ENCODE results near the gene ZNF831.
A peak's percentile ranks its signal among the peaks of the same experiment; 100 is the strongest.

ZNF831 gene

DNA sequence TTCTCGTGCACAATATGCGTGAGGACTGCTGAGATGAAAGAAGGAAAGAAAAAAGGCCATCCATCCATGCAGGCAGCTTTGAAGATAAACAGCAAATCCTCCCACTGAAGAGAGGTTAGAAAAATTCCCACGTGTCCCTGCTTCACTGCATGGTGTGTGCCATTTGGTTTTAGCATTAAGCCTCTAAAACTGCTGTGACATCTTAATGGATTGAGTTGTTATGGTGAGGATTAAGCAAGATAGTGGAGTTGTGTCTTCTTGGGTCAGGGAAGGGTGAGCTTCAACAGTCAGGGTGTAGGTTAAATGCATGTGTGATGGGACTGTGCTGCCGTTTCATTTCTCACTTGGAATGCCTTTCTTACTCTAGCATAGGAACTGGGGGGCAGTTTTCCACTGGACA lies 50.5 kb downstream of the ZNF831 start:
- DNase-seq (ENCODE audit: low read depth in 2 of 2): no peak

DNA sequence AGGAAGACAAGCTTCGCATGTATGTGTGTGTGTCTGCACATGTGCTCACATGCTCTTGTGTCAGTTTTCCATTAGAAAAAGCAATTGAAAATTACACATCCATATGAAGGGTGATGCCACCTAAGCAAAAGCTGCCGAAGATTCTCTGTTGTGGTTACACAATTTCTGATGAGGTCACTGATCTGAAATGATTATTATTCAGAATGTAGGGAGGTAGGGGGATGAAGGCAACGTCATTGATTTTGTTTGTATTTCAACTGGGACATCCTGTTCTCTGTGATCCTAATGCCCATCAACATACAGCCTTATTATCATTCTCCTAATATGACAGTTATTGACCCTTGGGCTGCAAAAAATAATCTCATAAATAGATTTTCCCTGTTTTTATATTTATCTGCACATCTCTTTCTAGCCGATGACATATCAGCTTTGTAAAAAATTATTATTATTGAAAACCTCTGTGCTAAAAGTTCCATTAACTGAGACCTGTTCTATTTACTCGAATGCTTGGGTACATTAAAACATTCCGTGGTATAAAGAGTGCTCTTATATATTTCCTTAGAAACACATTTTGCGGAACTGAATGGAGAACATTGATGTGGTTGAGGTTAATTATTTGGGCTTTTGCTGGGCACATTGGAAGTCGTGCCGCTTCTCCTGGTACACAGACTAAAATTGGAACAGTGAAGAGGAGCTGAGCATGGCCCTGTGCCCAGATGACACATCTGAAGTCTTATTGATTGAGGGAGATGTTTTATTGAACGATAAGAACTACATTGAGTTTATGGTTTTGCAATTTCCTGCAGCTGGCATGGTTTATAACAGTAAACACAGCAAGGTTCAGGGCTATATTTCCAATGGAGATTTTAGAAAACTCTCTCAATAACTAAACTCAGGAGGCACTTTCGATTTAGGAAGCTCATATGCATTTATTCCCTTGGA lies 51.3 kb downstream of the ZNF831 start:
- no peak for DNase-seq (ENCODE audit: low read depth in 2 of 2)

DNA sequence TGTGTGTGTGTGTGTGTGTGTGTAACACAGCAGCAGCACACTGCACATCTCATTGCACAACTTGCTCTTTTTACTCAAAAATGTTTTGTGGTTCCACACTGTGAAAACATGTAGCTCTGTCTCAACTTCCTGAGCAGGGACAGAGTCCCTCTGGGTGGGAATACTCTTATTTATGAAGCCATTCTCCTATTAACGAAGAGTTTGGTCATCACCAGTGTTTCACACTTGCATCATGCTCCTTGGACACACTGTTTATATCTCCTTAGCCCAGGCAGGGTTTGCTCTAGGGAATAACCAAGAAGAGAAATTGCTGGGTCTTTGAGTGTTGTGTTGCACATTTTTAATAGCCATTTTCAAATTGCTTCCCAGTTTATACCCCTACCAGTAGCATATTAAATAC lies 53.6 kb downstream of the ZNF831 start:
- DNase-seq (ENCODE audit: low read depth in 2 of 2): no peak

DNA sequence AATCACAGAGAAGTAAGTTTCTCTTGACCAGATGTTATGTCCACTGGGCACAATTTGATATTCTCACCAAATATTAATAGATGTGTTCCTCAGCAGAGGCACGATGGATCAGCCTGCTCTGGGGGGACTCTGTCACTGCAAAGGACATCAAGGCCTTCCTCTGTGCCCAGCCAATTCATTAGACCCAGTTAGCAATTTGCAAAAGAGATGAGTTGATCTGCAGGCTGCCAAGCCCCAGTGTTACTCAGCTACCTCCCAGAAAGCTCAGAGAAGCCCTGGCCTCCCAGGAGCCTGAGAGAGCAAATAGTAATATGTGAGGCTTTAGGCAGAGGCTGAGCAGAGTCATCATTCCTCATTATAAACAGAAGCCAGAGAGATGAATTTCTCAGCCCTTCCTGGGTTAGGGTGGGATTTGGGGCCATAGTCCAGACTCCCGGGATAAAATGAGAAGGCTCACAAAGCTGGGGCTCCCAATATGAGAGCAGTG lies 54.2 kb downstream of the ZNF831 start:
- DNase-seq (ENCODE audit: low read depth in 2 of 2): no peak

DNA sequence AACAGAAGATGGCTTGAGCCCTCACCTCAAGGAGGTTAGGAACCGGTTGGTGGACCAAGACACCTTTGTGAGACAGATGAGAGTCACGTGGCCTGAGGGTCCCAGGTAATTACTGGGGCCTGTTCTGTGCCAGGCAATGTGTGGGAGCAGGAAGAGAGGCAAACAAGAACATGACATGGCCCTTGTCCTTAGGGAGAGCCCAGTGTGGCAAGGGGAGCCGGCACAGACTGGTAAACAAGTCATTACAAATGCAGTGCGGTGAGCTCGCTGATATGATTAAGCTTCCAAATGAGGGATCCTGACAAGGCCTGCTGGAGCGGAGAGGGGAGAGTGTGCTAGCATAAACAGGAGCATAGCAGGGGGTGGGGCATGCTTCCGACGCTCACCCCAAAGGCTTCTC lies 55.6 kb downstream of the ZNF831 start:
- no peak for DNase-seq (ENCODE audit: low read depth in 2 of 2)

DNA sequence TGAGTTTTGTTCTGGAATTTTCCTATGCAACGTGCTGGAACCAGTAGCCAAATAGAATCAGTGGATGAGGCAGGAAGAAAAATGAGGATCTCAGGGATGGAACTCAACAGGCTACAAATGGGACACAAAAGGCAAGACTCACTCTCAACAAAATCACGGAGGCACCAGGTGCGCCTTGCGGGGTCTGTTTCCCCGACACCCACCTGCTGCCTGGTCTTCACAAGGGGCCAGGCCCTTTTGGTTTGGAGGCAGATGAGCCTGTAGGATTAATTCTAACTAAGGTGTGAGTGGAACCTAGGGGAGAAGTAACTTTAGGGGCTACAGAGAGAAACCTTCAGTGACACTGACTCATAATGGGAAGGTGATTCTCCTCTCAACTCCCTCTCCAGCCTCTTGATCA lies 56.5 kb downstream of the ZNF831 start:
- no peak for DNase-seq (ENCODE audit: low read depth in 2 of 2)

DNA sequence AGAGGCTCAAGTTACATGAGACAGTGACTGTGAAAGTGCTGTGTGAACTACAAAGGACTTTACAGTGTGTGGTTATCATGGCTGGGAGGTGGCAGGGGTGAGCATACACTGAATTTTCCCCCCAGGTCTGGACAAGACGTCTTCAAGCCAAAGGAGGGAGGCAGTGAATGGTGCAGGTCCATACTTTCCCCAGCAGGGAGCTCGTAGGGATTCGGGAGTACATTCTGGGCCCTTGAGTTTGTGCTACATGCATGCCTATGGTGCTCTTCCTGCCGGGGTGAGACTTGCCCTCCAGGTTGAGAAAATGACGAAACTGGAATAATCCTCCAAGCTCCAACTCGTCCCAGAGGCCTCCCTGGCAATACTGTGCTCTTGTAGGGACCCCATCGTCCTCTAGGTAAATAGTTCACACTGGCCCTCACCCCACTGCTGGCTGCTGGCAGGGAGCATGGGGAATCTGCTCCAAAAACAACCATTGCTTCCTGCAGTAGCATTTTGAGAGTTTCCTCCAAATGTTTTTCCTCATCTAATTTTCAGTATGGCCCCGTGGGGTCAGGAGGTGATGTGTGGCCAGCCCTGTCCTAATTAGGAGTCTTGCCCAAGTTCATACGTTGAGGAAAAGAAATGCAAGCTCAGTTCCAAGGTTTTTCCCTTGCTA lies 57.6 kb downstream of the ZNF831 start:
- DNase-seq (ENCODE audit: low read depth in 2 of 2): no peak

DNA sequence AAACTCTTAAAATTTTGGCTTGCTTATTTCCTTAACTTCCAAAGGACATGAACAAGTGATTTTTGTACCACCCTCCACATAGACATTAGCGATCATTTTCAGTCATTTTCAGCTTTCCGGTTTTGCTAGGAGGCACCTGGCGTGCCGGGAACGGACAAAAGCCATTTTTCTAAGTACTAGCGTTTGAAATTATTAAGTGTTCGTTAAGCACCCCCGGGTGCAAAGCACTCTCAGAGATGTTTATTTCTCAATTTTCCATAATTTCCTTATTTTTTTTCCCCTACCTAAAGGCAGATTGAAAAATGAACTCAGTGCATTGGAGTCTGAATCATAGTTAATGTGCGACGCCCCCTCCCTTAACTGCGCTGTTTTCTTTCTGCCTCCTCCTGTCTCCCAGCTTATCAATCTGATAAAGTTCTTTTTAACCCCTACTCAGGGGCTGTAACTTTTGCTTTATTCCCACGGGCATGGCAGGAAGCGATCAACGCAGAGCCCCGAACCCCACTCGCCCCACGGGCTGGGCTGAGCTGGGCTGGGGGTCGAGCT lies 58.2 kb downstream of the ZNF831 start:
- no peak for DNase-seq (ENCODE audit: low read depth in 2 of 2)

DNA sequence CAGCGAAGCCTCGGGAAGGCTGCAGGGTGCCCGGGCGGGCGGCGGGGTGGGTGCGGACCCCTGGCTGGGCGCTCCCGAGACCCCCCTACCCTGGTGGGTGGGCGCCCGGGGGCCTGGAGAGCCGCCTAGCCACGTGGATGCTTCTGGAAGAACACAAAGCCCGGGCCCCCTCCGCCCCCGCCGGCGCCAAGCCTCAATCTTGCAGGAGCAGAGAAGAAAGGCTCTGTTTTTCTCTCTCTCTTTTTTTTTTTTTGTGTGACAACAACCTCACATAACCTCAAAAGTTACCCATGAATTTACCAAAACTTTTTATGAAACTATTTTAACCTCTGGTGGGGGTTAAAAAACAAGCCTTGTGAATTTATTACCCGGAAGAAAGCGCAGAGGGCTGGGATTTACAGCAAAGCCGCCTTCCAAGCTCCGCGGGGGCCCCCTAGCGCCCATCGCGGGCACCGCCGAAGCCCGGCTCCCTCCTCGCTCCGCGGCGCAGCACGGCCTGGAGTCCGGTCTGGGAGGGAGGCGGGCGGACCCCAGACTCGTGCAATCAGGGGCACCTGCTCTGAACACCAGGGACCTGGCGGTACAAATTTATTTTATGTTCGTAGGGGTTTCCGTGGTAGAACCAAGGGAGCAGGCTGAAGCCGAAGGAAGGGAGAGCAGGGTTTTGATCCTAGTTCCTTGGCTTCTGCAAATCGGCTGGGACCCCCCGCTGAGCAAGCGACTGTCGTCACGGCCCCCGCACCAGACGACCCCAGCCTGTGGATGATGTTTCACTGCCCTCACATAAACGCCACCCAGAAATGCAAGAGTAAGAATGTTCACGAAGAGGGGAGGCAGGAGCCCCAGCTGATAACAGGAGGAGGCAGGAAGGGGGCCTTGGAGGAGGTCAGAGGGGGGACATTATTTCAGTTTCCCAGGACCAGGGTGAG lies 58.9 kb downstream of the ZNF831 start:
- peak; percentile 63 for DNase-seq (ENCODE audit: low read depth in 2 of 2)

DNA sequence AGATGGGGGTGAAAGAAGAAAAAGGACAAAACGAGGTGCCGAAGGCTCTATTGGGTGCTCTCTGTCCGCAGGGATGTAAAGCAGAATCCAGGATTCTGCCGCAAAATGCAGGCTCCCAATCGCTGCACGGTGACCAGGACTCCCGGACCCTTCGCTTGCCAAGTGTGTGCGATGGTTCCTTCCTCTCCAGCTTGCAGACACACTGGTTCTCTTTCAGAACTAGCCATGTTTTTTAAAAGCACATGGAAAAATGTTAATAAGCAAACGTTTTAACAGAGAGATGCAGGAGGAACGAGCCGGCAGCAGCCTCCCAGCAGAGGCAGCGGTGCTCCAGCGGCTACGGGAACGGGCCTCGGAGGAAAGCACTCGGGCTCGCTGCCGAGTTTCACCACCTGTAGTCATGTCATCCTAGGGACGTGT lies 59.6 kb downstream of the ZNF831 start:
- DNase-seq (ENCODE audit: low read depth in 2 of 2): no peak

DNA sequence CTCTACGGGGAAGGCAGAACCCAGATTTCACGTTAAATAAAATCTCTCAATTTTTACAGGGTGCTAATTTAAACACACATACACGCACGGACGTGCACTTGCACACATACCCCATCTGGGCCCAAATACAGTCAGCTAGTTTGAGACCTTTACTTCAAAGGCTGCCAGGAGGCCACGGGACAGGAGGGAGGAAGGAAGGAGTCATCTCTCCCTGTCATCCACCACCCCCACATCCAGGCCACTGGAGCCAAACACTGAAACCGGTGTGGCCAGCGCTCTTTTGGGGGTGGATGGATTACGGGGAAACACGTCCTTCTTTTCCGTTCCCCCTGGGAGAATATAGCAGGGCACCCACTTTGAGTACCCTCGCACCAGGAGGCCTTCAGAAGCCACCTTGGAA lies 60.1 kb downstream of the ZNF831 start:
- no peak for DNase-seq (ENCODE audit: low read depth in 2 of 2)

DNA sequence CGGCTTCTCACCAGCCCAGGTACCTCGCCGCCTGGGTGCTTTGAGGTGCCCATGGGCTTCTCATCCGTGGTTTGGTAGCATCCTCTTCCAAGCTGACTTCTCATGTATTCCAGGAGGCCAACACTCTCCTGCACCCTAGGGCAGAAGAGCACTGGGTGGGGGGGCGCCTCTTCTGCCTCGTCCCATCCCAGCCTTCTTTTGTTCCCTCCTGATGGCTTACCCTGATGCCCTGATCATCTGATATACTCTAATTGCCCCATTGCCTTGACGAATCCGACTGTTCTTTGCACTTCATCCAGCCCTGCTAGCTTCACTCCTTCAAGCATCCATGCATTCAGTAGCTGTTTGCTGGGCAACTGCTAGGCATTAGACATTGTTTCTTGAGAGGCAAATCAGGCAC lies 60.6 kb downstream of the ZNF831 start:
- DNase-seq (ENCODE audit: low read depth in 2 of 2): no peak

DNA sequence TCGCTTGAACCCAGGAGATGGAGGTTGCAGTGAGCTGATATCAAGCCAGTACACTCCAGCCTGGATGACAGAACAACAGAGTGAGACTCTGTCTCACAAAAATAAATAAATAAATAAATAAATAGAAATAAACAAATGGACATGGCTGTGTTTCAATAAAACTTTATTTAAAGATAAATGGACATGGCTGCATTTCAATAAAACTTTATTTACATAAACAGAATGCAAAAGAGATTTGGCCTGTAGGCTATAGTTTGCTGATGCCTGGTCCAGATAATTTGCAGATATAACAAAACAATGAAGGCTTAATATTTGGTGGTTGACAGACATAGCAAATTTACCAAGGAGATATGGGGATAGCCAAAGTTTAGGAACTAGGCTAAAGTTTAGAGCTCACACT lies 66.8 kb downstream of the ZNF831 start:
- no peak for DNase-seq (ENCODE audit: low read depth in 2 of 2)

DNA sequence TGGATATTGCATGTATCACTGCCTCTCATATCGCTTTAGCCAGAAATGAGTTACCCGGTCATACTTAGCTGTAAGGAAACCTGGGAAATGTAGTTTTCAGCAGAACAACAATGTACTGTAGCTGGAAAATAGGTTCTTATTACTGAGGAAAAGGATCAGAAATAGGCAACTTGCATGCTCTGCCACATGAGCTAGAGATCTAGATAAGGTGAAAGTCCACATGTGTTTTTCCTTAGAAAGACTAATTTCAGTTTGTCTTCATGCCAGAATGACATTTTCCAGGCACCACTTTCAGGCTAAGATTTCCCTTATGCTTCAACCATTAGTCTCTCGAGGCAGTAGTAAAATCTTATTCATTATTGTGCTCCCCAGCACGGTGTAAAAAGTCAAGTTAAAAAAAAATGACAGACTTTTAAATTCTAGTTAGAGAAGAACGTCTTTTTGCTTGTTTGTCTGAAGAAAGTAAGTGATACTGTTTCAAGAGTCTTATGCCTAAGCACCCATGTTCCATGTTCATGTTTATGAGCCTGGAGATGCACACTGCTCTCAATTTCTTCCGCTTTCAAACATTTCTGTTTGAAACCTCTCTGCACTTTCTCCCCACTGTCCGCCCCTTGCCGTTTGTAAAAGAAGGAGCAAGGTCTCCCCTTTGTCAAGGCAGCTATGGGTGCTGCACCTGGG lies 67.6 kb downstream of the ZNF831 start:
- DNase-seq (ENCODE audit: low read depth in 2 of 2): no peak

DNA sequence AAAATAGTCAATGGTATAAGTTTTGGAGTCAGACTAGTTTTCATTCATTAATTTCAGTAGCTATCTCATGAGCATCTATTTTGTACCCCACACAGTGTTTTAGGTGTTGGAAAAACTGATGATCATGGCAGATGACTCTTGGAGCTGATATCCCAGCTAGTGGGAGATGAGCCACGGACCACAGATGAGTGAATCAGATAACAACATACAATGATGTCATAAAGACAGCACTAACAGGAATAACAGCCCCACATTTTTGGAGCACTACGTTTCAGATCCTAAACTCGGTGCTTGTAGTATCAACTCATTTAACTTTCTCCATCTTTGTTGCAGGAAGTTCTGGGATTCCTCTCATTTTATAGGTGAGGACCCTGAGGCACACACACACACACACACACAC lies 69.0 kb downstream of the ZNF831 start:
- DNase-seq (ENCODE audit: low read depth in 2 of 2): no peak

DNA sequence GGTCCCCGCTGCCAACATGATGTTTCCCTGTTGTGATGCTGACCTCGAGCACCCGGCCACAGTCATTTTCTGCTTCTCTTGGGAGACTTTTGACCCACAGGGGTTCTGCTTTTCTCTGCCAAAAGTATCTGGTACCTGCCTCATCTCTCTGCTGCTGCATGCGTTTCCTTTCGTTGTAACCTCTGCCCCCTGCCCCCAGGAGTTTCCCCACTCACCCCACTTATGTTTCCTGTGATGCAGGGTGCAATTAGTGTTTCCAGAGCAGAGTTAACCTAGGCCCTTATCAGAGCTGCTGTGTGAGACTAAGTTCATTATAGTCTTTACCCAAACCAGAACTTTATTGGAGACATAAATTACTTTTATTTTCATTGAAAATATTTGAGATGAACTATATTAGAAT lies 71.6 kb downstream of the ZNF831 start:
- no peak for DNase-seq (ENCODE audit: low read depth in 2 of 2)

DNA sequence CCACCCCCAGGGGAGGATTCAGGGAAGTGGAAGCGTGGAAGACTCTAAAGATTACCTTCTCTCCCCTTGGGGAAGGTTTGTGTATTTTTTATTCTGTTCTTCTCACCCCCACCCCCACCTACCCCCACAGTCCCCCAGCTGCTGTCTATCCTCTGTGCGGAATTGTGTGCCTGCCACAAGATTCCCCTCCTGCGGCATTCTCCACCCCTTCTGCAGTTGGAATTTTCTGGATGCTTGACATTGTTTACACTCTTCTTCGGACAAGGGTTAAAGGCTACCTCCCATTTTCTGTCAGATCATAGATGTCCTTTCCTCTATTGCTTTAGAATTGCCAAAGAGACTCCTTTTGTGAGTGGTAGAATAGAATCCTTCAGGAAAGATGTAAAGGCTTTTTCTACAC lies 76.4 kb downstream of the ZNF831 start:
- no peak for DNase-seq (ENCODE audit: low read depth in 2 of 2)

DNA sequence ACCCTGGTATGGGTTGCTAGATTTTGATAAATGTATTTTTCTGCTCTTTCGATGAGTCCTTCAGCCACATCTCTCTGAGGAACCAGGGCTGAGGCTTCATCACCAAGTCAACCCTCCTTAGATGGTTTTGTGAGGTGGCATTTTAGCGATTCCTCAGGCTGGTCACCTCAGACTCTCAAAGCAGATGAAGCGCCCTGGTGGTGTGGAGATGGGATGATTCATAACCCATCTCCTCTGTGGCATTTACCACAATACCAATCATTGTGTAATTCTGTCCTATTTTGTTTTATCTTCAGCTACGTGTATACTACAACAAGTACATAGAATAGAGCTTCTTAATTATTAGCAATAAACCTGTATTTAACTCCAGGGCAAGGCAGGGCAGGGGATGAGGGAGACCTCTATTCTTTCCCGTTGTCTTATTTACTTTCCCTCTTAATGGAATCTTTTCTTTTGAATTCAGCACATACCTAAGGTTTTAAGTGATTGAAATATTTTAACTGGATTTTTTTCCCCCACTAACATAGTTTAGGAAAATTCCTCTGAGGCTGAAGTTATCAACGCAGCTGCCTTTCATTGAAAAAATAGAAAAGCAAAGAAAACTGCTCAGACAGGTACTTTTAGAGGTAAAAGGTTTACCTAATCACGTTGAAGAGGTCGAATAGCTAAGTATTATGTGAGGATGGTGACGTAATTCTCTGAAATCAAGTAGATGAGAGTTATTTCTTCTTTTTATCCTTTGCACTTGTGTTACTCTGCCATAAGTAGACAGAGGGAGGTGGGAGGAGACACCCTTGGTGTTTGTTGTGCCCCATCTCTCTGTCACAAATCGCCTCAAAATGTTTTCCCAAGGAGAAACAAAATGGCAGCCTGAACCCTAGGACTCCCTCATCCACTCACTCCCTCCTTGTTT lies 79.3 kb downstream of the ZNF831 start:
- peak in 1 of 2 donors; percentile 8 for DNase-seq (ENCODE audit: low read depth in 2 of 2)

DNA sequence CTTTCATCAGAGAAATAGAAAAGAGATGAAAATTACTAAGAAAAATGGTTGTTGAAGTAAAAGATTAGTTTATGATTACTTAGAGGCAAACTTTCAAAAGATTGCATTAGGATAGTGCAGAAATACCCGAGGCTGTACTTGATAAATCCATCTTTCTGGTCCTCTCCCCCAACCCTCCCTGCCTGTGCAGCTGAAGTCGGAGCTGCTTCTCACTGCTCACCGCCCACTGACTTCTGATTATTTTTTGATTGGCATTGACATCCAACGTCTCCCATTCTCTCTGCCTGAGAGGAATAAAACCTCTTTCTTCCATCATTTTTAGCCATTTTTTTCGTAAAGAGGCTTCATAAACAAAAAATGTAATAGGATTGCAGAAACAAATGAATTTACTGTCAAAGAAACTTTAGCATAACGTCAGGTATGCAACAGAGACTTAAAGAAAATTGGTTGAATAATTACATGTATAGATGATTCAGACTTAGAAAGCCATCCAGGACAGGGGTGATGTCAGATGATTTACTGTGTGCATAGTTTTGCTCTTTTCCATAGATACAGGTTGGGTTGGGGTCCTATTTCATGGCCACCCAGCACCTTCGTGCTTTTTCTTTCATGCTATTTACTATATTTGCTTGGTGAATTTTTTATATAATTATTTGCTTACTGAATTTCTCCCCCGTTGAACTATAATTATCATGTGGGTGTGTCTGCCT lies 83.2 kb downstream of the ZNF831 start:
- no peak for DNase-seq (ENCODE audit: low read depth in 2 of 2)
